GM12872 (cell line): Measurements from ENCODE around the gene WDR74.

Experiments used
- TF ChIP-seq, protein P1 (sequence below): IDR thresholded peaks from 3 replicates; pipeline ENCODE4 v1.5.1; 2011; ENCODE audit warnings: low read depth, mild to moderate bottlenecking, low read length, moderate library complexity; ENCODE audit not compliant: insufficient read depth

WDR74 gene

DNA sequence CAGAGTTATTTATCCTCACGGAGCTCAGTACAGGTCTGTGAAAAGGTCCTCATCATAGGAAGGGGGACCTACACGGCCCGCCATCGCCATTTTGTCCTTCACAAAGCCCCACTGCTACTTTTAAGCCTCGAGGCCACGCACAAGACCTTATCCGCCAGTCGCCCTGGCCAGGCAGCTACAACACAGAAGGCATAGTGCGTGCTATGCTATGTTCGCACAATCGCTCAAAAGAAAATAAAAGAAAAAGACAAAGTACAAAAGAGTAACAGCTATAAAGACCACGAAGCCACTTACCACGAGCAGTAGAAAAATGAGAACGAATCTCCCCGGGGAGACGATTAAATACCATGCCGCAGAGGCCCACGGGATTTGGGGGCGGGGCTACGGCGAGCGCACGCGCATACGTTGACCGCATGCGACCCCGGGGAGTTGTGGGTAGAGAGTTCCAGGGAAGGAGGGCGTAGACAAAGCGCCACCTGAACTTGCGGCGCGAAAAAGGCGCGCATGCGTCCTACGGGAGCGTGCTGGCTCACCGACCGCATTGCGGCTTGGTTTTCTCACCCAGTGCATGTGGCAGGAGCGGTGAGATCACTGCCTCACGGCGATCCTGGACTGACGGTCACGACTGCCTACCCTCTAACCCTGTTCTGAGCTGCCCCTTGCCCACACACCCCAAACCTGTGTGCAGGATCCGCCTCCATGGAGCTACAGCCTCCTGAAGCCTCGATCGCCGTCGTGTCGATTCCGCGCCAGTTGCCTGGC lies 16.4 kb upstream of the WDR74 start:
- TF ChIP-seq, protein P1, sequence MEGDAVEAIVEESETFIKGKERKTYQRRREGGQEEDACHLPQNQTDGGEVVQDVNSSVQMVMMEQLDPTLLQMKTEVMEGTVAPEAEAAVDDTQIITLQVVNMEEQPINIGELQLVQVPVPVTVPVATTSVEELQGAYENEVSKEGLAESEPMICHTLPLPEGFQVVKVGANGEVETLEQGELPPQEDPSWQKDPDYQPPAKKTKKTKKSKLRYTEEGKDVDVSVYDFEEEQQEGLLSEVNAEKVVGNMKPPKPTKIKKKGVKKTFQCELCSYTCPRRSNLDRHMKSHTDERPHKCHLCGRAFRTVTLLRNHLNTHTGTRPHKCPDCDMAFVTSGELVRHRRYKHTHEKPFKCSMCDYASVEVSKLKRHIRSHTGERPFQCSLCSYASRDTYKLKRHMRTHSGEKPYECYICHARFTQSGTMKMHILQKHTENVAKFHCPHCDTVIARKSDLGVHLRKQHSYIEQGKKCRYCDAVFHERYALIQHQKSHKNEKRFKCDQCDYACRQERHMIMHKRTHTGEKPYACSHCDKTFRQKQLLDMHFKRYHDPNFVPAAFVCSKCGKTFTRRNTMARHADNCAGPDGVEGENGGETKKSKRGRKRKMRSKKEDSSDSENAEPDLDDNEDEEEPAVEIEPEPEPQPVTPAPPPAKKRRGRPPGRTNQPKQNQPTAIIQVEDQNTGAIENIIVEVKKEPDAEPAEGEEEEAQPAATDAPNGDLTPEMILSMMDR = no peak

DNA sequence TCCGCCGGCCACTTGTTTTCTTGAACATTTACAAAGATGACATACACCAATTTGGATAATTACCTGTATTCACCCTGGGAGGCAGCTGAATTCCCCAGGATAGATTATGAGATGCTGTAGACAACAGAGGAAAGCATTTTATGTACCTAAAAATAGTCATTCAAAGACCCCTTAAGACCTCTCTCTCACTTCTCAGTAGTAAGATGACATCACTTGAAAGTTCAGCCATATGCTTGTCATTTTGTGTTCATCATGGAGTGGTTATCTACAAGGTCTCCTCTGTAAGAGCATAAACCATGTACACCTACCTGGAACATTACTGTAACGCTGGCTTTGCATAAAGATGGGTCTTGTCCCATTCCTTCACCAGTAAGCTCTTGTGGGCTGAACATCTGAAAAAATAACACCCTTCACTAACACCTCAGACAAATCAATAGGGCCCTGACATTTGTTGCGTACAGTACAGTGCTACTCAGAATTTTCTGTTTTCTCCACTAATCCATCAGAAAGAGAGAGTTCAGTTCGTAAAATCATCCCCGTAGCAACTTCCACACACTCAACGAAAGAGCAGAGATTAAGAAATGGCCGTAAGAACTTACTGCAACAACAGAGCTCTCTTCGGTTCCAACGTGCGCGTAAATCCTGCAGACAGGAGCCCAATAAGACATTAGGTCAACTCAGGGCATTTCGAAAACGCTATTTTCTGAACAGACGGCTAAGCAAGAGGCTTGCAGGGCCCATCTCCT lies 15.6 kb upstream of the WDR74 start:
- TF ChIP-seq, protein P1 = no peak

DNA sequence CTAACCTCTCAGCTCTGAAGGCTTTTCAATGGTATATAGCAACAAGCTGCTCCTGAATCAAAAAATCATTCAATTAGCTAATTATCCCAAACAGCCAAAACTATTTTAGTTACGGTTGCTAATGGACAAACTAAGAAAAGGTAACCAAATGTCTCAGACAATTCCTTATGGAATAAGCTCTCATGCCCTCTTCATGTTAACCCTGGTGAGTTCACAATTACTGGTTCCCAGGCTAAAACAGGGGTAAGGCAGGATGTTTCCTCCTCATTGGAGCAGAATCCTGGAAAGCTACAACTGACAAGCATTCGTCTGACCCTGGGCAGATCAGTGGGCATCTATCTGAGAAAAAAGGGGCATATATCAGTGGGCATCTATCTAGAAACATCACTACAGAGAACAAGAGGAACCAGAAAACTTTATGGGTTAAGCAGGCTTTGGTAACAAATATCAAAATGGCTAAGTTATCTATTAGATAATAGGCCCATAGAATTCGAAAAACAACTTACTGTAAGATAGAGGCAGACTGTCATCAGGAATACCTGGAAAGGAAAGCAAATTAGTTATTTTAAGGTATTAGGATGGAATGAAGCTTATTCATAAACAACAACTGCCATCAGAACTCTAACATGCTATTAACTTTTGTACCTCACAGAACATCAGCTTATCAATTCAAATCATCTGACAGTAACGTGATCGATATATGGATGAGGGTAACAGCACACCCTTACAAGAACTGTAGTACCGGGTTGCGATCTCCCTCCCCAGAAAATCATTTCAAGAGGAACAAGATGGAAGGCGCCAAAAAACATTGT lies 14.8 kb upstream of the WDR74 start:
- TF ChIP-seq, protein P1 = no peak

DNA sequence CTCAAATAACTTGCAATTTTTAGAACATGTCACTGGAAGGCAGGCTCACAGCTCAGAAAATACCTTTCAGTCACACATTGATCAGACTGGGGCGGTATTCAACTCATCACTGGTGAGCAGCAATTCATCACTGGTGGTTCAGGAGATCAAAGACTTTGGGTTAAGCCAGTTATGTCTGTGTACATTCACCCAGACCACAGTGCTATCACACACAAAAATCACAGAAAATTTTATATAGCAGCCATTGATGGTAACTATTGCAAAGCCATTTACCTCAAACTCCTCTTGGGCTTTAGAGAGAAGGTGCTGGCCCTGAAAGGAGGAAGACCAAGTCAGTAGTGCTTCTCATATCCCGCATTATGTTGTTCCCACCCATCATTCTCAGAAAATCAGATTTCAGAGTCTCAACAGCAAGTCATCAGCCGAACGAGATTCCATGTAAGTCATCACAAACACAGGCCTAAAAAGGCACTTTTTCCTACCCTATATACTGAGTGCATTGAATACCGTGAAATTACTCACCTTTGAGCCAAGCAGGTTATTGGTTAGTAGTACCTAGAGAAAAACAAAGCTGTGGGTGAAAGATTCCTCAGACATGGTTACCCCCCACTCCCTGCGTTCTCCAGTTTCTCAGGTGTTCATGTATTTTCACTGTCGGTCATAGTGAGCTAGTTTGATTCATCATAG lies 14.0 kb upstream of the WDR74 start:
- TF ChIP-seq, protein P1 = no peak

DNA sequence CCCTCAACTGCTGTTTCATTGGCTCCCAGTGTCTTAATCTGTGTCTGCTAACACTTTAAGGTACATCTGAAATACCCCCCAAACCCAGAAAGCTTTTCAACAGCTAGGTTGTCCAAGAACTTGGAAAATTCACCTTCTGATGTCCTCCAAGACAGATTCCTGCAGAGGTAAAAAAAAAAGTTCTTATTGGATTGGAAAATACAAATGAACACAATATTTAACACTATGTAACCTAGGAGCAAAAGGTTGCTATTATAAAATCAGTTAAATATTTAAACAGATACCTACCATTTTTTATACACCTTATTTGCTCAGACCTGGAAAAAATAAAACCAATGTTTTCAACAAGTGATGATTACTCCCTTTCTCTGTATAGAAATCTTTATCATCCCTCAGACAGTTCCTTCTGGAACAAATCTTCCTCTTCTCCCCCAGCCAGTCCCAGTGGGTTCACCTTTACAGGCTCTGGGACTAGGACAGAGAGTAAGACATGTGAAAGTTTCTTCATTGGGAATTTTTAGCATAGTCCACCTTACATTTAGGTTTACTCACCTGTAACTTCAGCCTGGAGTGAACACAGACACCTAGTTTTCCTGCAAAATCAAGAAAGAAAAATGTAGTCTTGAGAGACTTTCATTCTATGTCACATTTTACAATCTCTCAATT lies 13.3 kb upstream of the WDR74 start:
- TF ChIP-seq, protein P1 = no peak

DNA sequence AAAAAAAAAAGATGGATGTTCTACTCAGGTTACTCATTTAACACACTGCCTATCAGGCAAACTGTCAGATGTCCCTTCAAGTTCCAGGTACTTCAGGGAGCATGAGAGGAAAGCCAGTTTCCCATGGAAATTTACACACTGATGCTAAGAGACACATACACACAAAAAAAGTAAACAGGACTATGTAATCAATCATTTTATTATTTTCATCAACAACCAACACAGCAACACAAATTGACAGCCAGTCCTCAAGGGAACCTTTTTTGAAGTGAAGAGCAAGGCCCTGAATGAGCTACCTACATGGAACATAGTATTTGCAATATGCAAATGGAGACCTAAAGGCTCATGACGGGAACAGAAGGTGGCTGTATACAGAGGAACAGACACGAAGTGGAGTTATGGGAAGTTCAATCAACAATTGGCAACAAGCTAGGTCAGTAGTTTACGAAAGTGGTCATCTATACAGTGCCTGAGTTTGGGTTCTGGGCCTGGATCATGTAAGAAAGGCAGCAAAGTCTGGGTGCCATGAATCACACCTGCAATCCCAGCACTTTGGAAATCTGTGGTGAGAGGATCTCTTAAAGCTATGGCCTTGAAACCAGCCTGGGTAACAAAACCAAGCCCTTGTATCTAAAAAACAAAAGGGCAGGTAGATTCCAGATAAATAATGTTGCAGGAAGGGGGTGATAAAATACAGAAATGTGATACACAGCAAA lies 12.6 kb upstream of the WDR74 start:
- TF ChIP-seq, protein P1 = no peak
